Anterior cingulate cortex (tissue), 58 donors: Measurements from ENCODE around the gene OR51B6.
"Not testable (repeated sequence)": the region's sequence is repeated elsewhere in the genome, so short reads cannot be mapped to it uniquely, and the experiment has no call there.

ENCODE experiments used
- DNase-seq, 58 donors: peaks; one replicate each; lab custom pipeline; 2025; lab: John Stamatoyannopoulos, UW

OR51B6 gene

GRCh38 chr11:5351208-5351607 is at the start of gene OR51B6:
OR51B6 (plus strand) TSS chr11:5351508; CDS start chr11:5351508, 0 bp downstream.
- DNase-seq: no peak

- DNase-seq: no peak
Observed at GRCh38 chr11:5301846-5302245, 49.5 kb upstream of the OR51B6 start, which contains the start of gene OR51B4. OR51B4 (minus strand) TSS chr11:5301946; CDS start chr11:5301946, 0 bp downstream.

- no peak for DNase-seq
Observed at GRCh38 chr11:5303626-5304025, 47.7 kb upstream of the OR51B6 start.

GRCh38 chr11:5304046-5304445 is 47.3 kb upstream of the OR51B6 start:
- DNase-seq: no peak

- no peak for DNase-seq
Observed at GRCh38 chr11:5307256-5308019, 43.9 kb upstream of the OR51B6 start.

GRCh38 chr11:5310423-5310822 is 40.9 kb upstream of the OR51B6 start:
- no peak for DNase-seq

- DNase-seq: not testable (repeated sequence)
Observed at GRCh38 chr11:5313326-5314023, 37.8 kb upstream of the OR51B6 start.

- DNase-seq: no peak
Observed at GRCh38 chr11:5317292-5317691, 34.0 kb upstream of the OR51B6 start.

- DNase-seq: no peak
Observed at GRCh38 chr11:5324197-5324596, 27.1 kb upstream of the OR51B6 start, which contains the start of gene OR51B2. OR51B2 (minus strand) TSS chr11:5324297; CDS start chr11:5324297, 0 bp downstream.

GRCh38 chr11:5335170-5335569 is 16.1 kb upstream of the OR51B6 start:
- no peak for DNase-seq

GRCh38 chr11:5336331-5336730 is 15.0 kb upstream of the OR51B6 start:
- DNase-seq: no peak

GRCh38 chr11:5337253-5337652 is 14.1 kb upstream of the OR51B6 start:
- DNase-seq: not testable (repeated sequence)

GRCh38 chr11:5339771-5340322 is 11.5 kb upstream of the OR51B6 start:
- no peak for DNase-seq

- no peak for DNase-seq
Observed at GRCh38 chr11:5343474-5344335, 7.6 kb upstream of the OR51B6 start, which contains the start of gene OR51B5. OR51B5 (minus strand) TSS chr11:5343524; CDS start chr11:5343524, 0 bp downstream.

GRCh38 chr11:5345831-5346230 is 5.5 kb upstream of the OR51B6 start:
- DNase-seq: no peak

GRCh38 chr11:5348551-5349194 is 2.6 kb upstream of the OR51B6 start:
- DNase-seq: no peak

- no peak for DNase-seq
Observed at GRCh38 chr11:5349550-5349949, 1.8 kb upstream of the OR51B6 start.

- not testable (repeated sequence) for DNase-seq
Observed at GRCh38 chr11:5356031-5356430, 4.7 kb downstream of the OR51B6 start.

GRCh38 chr11:5362017-5362625 is 10.8 kb downstream of the OR51B6 start:
- DNase-seq: no peak
